Activated naive CD4-positive, alpha-beta T cell treated with anti-CD3 and anti-CD28 coated beads, Interleukin-2, amount 10 ng/mL, durations not matched to agents 7 days and 5 days (primary cell): ENCODE results near the gene OPCML.

Experiments
- CTCF ChIA-PET: fragments of 350-600 bp; sonication (Branson Sonifier 250); formaldehyde crosslinking; loops from one replicate; lab custom pipeline; 2021; ENCODE audit warnings: antibody characterized with exemption; lab: Charles Lee
- DNase-seq: peaks from one replicate; pipeline ENCODE4 v3.0.0-alpha.2; 2020
- H3K27ac Mint-ChIP-seq: one replicate; pipeline ENCODE4 v1.8.0; 2021; ENCODE audit warnings: mild to moderate bottlenecking, moderate library complexity, mixed read lengths
- H3K27me3 Mint-ChIP-seq: one replicate; pipeline ENCODE4 v1.8.0; 2021; ENCODE audit warnings: mild to moderate bottlenecking, mixed read lengths
- H3K36me3 Mint-ChIP-seq: one replicate; pipeline ENCODE4 v1.8.0; 2021; ENCODE audit warnings: mixed read lengths
- H3K4me1 Mint-ChIP-seq: one replicate; pipeline ENCODE4 v1.8.0; 2021; ENCODE audit warnings: mixed read lengths
- H3K4me3 Mint-ChIP-seq: one replicate; pipeline ENCODE4 v1.8.0; 2021; ENCODE audit warnings: mild to moderate bottlenecking, moderate library complexity, mixed read lengths
- H3K9me3 Mint-ChIP-seq: one replicate; pipeline ENCODE4 v1.8.0; 2021; ENCODE audit warnings: mixed read lengths

The OPCML gene

DNA sequence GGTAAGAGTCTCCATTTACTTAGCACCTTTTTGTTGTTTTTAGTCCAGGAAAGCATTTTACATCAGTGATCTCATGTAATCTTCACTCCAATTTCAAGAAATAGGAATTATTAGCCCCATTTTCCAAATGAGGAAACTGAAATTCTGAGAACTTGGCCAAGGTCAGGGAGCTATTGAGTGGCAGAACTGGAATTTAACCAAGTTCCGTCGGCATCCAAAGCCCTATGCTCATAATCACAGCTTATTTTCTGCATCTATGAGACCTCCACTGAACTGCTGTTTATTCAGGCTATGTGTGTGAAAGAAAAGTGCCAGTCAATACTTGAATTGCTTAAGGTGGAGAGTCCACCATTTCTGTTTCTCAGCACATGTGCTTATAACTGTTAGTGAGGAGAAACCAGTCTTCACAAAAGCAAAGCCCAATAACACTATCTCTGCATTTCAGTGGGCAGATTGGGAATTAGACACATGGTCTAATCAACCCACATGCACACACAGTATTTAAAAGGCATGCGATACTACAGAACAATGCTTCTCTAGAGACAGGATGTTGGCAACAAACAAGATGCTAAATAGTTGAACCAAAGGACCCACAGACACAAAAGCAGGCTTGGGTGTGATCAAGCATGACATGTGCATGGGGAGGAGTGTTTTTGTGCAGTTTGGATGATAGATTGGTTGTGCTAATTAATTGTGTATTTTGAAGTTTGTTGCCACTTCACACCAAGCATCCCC, 780.6 kb downstream of the OPCML start:
- Mint-ChIP-seq H3K27me3 (no peaks in the 10 kb centered on the region), H3K36me3 (no peaks in the 10 kb centered on the region), H3K9me3 (peaks cover 2% of the 10 kb centered on the region), H3K27ac (no peak overlapping the region), H3K4me1 (no peaks in the 10 kb centered on the region), H3K4me3 (no peak overlapping the region)
- CTCF ChIA-PET, result no interaction called here
- no peak for DNase-seq

DNA sequence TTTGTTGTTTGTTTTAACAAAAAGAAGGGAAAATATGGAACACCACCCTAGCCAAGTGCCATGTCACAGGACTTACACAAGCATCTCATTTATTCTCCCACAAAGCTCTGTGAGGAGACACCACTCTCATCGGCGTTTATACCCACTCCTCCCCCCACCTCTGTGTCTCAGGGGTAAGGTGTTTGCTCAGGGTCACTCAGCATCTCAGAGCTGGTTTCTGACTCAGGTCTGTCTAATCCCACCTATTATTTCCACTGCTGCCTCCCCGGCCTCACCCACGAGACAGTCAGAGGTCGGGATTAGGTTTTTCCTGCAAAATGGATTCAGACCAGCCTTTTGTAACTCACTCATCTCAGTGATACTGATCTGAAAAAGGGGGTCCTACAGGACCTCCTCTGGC, 786.0 kb downstream of the OPCML start:
- no peaks in the 10 kb centered on the region for H3K4me1 Mint-ChIP-seq
- no peaks in the 10 kb centered on the region for H3K36me3 Mint-ChIP-seq
- no peak for DNase-seq
- H3K27me3 Mint-ChIP-seq, result no peaks in the 10 kb centered on the region
- no peak overlapping the region for H3K4me3 Mint-ChIP-seq
- CTCF ChIA-PET, result no interaction called here
- no peak overlapping the region for H3K27ac Mint-ChIP-seq
- peaks cover 5% of the 10 kb centered on the region for H3K9me3 Mint-ChIP-seq

DNA sequence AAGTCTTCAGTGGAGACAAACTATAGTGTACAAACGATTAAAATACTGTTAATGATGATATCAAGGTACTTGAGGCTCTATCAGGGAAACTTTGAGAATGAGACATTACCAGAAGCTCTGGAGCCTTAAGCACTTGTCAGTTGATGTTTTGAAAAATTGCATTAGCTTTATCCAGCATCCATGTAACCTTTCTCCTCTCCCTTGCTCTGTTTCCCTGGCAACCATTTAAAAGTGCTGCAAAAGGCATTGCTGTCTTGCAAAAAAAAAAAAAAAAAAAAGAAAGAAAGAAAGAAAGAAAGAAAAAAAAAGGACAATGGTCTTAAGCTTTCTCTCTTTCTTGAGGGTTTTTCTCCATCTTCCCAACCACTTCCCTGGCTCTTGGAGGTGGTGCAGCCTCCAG, 787.0 kb downstream of the OPCML start:
- CTCF ChIA-PET, result interaction anchor here (0.6 to 0.7 kb wide), 2 partner anchors 11 to 1334 kb away, joined by 3 read pairs; no protein-coding TSS in a partner anchor
- no peaks in the 10 kb centered on the region for H3K27me3 Mint-ChIP-seq

DNA sequence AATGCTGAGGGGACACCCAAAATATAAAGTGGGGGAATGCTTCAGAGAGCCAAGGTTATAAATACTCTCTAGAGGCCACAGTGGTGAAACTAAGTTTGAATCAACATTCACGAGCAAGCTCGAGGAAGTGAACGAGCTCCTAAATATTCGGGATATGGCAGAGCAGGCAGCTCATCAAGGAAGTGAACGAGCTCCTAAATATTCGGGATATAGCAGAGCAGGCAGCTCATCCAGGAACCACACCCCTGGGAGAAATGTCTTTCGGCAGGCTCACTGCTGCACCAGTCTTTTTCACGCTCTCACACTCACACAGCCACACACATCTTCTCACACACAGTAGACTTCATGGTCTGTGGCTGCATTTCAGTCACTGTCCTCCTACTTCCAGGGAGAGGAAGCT, 787.5 kb downstream of the OPCML start:
- no peaks in the 10 kb centered on the region for H3K27me3 Mint-ChIP-seq
- DNase-seq, result no peak
- H3K4me3 Mint-ChIP-seq, result no peak overlapping the region
- CTCF ChIA-PET, result interaction anchor here (0.7 kb wide), 1 partner anchor 11 kb away, joined by 3 read pairs; no protein-coding TSS in a partner anchor
- no peaks in the 10 kb centered on the region for H3K4me1 Mint-ChIP-seq
- no peaks in the 10 kb centered on the region for H3K36me3 Mint-ChIP-seq
- no peak overlapping the region for H3K27ac Mint-ChIP-seq
- peaks cover 5% of the 10 kb centered on the region for H3K9me3 Mint-ChIP-seq

More for the DNA sequence above, 787.0 kb downstream of the OPCML start:
- Mint-ChIP-seq H3K4me1 (no peaks in the 10 kb centered on the region), H3K4me3 (no peak overlapping the region), H3K9me3 (peaks cover 5% of the 10 kb centered on the region), H3K27ac (no peak overlapping the region), H3K36me3 (no peaks in the 10 kb centered on the region)
- DNase-seq, result no peak

DNA sequence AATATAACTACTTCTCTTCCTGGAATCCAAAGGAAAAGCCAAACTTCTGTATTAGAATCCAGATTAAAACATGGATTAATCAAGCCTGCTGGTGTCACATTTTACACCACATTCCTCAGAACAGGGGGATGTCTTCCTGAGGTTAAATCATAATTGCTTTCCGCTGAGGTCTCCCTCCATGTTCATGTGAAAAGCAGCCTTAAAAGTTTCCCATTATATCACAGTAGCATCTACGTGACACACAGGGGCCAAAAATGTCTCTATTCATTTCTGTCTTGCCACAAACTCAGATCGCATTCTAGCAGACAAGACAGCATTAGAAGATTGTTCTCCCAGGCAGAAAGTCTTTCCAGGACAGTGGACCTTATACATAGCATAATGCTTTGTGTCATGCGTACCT, 788.7 kb downstream of the OPCML start:
- CTCF ChIA-PET, result no interaction called here
- Mint-ChIP-seq H3K4me3 (no peak overlapping the region), H3K4me1 (no peaks in the 10 kb centered on the region), H3K27ac (no peak overlapping the region), H3K36me3 (no peaks in the 10 kb centered on the region), H3K27me3 (no peaks in the 10 kb centered on the region), H3K9me3 (peaks cover 7% of the 10 kb centered on the region)
- DNase-seq, result no peak

DNA sequence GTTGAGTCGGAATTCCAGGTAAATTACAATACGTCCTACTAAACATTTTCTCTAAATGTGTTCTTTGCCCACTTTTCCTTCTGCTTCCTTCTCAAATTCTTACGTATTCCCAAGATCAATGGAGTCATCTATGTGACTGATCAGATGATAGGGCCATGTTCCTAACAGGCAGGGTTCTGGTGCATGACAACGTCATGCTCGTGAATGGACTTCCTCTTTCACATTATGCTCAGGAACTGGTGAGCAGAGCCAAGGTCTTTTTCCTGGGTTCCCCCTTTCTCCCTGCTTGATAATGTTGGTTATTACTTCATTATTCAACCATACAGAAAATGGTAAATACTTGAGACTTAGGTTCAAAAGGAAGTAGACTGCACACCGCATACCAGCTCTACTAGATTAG, 789.4 kb downstream of the OPCML start:
- H3K27ac Mint-ChIP-seq, result no peak overlapping the region
- no peak for DNase-seq
- no peaks in the 10 kb centered on the region for H3K4me1 Mint-ChIP-seq
- CTCF ChIA-PET, result no interaction called here
- H3K27me3 Mint-ChIP-seq, result no peaks in the 10 kb centered on the region
- peaks cover 6% of the 10 kb centered on the region for H3K9me3 Mint-ChIP-seq
- H3K4me3 Mint-ChIP-seq, result no peak overlapping the region
- no peaks in the 10 kb centered on the region for H3K36me3 Mint-ChIP-seq

DNA sequence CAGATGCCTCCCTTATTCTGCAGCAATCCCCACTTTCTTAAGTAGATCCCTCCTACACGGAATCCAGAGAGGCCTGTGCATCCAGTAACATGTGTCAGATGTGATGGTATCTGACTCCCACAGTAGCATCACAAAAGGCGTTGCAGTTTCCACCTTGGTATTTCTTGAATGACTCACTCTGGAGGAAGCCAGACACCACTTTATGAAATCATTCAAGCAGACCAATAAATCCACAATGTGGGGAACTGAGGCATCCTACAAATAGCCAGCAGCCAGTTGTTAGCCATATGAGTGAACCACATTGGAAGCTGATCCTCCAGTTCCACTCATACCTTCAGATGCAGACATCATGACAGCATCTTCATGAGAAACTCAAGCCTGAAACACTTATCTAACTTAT, 798.1 kb downstream of the OPCML start:
- H3K4me1 Mint-ChIP-seq, result no peaks in the 10 kb centered on the region
- no peaks in the 10 kb centered on the region for H3K27me3 Mint-ChIP-seq
- no peaks in the 10 kb centered on the region for H3K9me3 Mint-ChIP-seq
- H3K27ac Mint-ChIP-seq, result no peak overlapping the region
- CTCF ChIA-PET, result no interaction called here
- DNase-seq, result no peak
- H3K4me3 Mint-ChIP-seq, result no peak overlapping the region
- no peaks in the 10 kb centered on the region for H3K36me3 Mint-ChIP-seq

DNA sequence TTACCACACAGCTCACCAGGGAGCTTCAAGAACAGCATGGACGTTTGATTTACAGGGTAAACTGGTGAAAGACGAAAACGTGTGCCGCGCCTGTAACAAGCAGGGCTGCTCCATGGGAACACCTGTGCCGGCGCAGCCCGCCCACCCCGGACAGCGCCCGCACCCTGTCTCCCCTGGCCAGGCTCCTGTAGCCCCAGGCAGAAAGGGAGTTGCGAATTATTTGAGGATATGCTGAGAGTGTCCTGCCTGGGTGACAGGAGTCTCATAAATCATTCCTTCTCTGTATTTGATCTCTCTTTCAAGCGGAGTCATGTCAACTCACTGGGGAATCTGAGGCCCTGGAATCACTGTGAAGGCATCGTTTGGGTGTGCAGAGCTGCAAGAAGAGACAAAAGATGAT, 804.3 kb downstream of the OPCML start:
- DNase-seq, result no peak
- peaks cover 12% of the 10 kb centered on the region for H3K9me3 Mint-ChIP-seq
- H3K4me1 Mint-ChIP-seq, result no peaks in the 10 kb centered on the region
- CTCF ChIA-PET, result interaction anchor here (1.4 kb wide), 1 partner anchor 10 kb away, joined by 4 read pairs; no protein-coding TSS in a partner anchor
- no peaks in the 10 kb centered on the region for H3K27me3 Mint-ChIP-seq
- H3K27ac Mint-ChIP-seq, result no peak overlapping the region
- H3K4me3 Mint-ChIP-seq, result no peak overlapping the region
- no peaks in the 10 kb centered on the region for H3K36me3 Mint-ChIP-seq

DNA sequence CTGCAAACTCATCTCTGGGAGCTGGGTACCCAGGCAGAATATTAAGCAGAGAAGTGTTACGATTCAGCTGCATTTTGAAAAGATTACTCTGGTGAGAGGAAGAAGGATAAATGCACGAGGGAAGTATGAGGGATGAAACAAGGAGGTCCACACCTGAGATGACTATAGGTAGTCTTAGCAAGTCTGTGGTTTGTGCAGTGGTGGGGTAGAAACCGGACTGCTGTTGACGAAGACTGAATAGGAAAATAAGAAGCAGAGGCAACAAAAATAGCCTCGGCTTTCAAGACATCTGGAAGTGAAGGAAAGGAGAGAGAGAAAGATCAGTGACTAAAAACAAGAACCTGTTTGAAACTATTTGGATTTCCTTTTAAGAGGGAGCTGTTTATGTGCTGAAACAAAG, 810.8 kb downstream of the OPCML start:
- Mint-ChIP-seq H3K9me3 (peaks cover 10% of the 10 kb centered on the region), H3K4me3 (no peak overlapping the region), H3K27me3 (peaks cover 3% of the 10 kb centered on the region), H3K4me1 (peaks cover 23% of the 10 kb centered on the region), H3K27ac (no peak overlapping the region), H3K36me3 (no peaks in the 10 kb centered on the region)
- no peak for DNase-seq
- CTCF ChIA-PET, result no interaction called here

DNA sequence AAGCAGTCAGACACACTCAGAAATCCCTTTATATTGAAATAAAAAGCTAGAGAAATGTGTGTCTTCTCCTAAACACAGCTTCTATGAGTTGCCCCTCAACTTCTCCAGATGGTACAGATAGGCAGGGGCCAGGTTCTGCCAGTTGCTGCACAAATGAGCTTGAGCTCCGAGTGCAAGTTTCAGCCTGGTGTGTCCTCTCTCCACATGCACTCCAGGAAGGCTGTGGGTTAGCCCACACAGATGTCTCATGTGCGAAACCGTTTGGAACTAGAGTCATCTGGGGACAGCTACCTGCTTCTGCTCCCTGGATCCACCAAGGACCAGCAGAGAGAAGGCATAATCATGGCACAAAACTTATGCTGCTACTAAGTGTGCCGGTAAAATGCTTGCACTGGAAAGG, 812.6 kb downstream of the OPCML start:
- Mint-ChIP-seq H3K4me3 (no peak overlapping the region), H3K27ac (no peak overlapping the region), H3K4me1 (peaks cover 23% of the 10 kb centered on the region), H3K9me3 (peaks cover 3% of the 10 kb centered on the region), H3K27me3 (peaks cover 3% of the 10 kb centered on the region), H3K36me3 (no peaks in the 10 kb centered on the region)
- CTCF ChIA-PET, result no interaction called here
- DNase-seq, result no peak

DNA sequence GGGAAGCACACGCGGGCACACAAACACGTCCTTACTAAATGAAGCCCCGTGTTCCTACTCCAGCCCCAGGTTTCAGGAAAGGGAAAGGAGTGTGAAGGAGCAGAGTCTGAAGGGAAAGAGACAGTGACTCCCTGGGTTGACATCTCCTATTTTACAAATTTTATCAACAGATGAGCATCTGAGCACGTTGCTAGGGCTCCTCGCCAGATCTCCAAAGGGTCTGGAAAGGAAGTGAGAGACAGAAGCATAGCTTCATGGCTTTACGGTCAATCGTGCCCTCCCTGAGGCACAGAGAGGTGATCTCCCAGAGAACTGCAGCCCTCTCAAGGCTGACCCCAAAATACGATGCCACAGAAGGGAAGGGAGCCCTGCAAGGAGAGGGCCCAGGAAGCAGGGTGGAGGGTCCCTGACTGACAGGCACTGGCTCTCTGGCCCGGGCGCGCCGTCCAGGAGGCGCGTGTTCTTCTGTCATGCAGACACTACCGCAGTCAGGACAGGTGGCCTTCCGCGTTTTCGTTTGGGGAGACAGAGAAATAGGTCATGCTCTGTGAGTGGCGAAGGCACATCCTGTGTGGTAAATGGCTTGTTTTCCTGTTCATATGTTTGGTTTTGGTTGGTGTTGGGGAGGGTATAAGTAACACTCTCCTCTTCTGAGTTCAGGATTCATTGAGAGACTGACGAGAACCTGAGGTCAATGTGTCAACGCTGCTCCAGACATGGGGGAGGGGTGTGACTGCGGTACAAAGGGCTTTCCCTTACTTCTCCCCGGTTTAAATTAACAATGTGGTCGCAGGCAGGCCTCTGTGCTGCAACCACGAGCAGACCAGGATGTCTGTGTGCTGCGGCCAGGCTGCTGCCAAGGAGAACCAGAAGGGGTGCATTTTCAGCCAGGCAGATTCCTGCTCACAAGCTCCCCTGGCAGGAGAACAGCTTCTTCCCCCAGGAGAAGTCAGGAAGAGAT, 813.3 kb downstream of the OPCML start:
- peak; percentile 53 for DNase-seq
- CTCF ChIA-PET, result interaction anchor here (0.6 kb wide), 1 partner anchor 123 kb away, joined by 3 read pairs; no protein-coding TSS in a partner anchor
- Mint-ChIP-seq H3K9me3 (no peaks in the 10 kb centered on the region), H3K4me1 (peaks cover 23% of the 10 kb centered on the region), H3K27ac (no peak overlapping the region), H3K4me3 (no peak overlapping the region), H3K36me3 (no peaks in the 10 kb centered on the region), H3K27me3 (peaks cover 3% of the 10 kb centered on the region)

DNA sequence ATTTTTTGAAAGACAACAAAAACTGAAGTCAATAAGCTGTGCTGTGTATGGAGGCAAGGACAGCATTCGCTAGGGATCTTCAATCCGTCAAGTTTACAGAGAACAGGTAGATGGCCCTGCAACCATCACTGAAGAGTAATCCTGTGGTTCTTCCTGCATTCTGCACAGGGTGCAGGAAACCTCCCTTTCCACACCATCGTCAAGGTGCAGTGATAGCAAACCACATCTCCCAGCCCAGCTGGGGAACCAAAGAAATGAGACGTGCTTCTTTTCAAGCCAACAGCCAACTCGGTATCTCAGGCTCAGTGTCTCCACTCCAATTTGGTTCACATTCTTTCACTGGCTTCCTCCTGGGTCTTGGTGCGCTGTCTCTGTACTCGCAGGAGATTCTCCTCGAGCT, 814.5 kb downstream of the OPCML start:
- Mint-ChIP-seq H3K4me3 (no peak overlapping the region), H3K4me1 (peaks cover 23% of the 10 kb centered on the region), H3K36me3 (no peaks in the 10 kb centered on the region), H3K27ac (no peak overlapping the region), H3K27me3 (peaks cover 3% of the 10 kb centered on the region), H3K9me3 (no peaks in the 10 kb centered on the region)
- no peak for DNase-seq
- CTCF ChIA-PET, result no interaction called here

DNA sequence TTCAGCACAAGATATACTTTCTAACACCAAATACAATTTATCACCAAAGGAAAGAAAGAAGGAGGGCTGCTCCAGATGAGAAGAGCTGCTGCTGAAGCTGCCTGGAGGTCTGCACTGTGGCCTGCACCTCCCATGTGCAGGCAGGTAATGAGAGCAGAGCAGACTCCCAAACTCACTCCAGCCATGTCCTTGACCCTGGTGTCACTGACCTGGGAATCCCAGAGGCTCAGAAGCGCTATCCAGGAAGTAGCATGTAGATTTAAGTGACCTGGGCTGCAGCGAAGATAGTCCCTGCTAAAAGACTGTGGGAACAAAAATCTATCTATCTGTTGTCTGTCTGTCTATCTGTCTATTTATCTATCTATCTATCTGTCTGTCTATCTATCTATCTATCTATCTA, 816.3 kb downstream of the OPCML start:
- Mint-ChIP-seq H3K36me3 (no peaks in the 10 kb centered on the region), H3K9me3 (peaks cover 2% of the 10 kb centered on the region), H3K4me3 (no peak overlapping the region), H3K27me3 (peaks cover 3% of the 10 kb centered on the region), H3K27ac (no peak overlapping the region), H3K4me1 (peaks cover 23% of the 10 kb centered on the region)
- CTCF ChIA-PET, result no interaction called here
- no peak for DNase-seq

DNA sequence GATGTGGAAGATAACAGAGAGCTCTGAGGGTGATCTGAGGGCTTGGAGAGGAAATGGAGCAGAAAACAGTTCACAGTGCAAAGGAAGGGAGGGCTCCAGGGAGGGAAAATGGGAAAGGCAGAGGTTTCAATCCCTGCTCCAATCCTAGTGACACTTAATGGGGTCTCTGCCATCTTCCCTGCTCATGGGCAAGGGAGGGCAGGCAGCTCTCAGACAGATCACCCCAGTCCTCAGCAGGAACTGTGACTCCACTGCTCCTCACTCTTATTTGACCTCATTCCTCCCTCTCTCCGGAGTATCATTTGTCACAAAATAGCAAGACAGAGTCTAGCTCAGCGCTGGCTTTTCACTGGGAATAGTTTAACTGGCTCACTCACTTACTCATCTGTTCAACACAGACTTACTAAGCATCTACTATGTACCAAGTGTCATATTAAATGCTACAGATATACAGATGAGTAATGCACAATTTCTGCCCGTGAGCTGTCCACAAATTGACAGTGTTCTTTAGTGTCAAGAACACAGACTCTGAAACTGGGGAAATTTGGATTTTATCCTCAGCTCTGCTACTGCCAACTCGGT, 817.4 kb downstream of the OPCML start:
- no peak overlapping the region for H3K27ac Mint-ChIP-seq
- H3K4me3 Mint-ChIP-seq, result no peak overlapping the region
- H3K36me3 Mint-ChIP-seq, result no peaks in the 10 kb centered on the region
- CTCF ChIA-PET, result no interaction called here
- no peak for DNase-seq
- peaks cover 2% of the 10 kb centered on the region for H3K9me3 Mint-ChIP-seq
- H3K27me3 Mint-ChIP-seq, result peaks cover 3% of the 10 kb centered on the region
- peaks cover 22% of the 10 kb centered on the region for H3K4me1 Mint-ChIP-seq
